ENCODE results near the gene CPTP.

DNA sequence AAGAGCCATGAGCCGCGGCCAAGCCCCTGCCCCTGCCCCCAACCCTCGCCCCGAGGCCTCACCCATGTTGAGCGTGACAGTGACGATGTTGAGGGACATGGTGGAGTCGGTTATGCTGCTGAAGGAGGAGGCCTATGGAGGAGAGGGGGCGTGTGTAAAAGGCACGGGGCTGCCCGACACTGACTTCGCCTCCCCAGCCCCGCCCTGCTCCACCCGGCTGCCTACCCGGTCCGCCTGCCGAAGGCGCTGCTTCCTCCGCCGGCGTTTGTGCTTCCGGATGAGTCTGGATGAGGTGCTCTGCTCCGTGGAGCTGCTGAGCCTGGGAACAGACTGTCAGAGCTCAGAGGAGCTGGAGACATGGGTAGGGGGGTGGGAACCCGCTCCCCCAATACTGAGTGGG lies 15.6 kb downstream of the CPTP start:
- no peak for TF ChIP-seq POLR2A (IDR thresholded peaks at IDR 0.05)
- TF ChIP-seq, protein P1, sequence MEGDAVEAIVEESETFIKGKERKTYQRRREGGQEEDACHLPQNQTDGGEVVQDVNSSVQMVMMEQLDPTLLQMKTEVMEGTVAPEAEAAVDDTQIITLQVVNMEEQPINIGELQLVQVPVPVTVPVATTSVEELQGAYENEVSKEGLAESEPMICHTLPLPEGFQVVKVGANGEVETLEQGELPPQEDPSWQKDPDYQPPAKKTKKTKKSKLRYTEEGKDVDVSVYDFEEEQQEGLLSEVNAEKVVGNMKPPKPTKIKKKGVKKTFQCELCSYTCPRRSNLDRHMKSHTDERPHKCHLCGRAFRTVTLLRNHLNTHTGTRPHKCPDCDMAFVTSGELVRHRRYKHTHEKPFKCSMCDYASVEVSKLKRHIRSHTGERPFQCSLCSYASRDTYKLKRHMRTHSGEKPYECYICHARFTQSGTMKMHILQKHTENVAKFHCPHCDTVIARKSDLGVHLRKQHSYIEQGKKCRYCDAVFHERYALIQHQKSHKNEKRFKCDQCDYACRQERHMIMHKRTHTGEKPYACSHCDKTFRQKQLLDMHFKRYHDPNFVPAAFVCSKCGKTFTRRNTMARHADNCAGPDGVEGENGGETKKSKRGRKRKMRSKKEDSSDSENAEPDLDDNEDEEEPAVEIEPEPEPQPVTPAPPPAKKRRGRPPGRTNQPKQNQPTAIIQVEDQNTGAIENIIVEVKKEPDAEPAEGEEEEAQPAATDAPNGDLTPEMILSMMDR (IDR thresholded peaks at IDR 0.05), result no peak

All from heart left ventricle (tissue), 13 donors.